GM10847 (cell line): ENCODE data around the gene CAMSAP1.

ENCODE experiments used
- POLR2A ChIP-seq: IDR thresholded peaks from 2 replicates; pipeline ENCODE4 v1.6.1; 2011; ENCODE audit not compliant: insufficient read length; ENCODE audit errors: extremely low read depth

CAMSAP1 gene

GRCh38 chr9:135768516-135769218 lies 138.7 kb downstream of the CAMSAP1 start:
- no peak for TF ChIP-seq POLR2A

DNA sequence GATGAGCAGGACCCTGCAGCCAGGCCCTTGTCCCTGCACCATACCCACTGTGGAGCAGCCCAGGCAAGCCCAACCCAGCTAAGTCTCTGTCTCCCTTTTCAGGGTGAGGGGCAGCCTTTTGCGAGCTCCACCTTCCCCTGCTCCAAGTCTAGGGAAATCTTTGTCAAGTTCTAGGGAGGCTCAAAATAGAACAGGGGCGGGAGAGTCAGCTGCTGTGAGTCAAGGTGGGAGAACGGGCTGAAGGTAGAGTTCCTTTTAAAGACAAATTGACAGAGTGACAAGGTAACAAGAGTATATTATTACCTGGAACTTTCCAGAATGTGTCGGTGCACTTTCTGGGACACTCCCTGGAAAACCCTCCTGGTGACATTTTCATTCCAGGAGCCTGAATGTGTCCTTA lies 140.6 kb downstream of the CAMSAP1 start:
- no peak for TF ChIP-seq POLR2A

- no peak for TF ChIP-seq POLR2A
Observed at GRCh38 chr9:135766251-135766650, 141.1 kb downstream of the CAMSAP1 start.

DNA sequence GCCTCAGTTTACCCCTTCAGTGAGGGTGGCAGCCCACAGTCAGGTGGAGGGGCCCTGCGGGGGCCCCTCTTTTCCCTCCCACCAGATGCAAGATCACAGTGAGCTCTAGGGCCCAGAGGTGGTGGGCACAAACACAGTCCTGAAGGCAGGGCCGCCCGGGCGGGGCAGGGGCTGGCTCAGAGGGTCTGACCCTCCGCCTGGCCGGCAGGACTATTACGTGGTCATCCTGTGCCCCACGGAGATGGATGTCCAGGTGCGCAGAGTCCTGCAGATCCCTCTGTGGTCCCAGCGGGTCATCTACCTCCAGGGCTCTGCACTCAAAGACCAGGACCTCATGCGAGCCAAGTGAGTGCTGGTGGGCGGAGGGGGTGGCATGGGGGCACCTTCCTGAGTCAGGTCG lies 141.9 kb downstream of the CAMSAP1 start:
- TF ChIP-seq POLR2A, result no peak

DNA sequence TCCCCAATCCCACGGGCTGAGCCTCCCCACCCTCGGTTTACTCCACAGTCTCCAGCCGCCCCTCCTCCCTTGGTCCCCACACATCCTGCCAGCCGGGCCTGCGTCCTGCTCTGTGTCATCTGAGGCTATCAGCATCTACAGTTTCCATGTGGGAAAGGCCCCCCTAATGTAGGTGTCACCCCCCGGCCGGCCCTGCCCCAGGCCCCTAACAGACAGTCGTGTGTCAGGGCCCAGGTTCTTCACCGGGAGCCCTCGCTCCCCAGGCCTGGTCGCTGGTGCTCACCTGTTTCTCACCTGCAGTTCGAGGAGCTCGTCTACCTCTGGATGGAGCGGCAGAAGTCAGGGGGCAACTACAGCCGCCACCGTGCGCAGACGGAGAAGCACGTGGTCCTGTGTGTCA lies 142.6 kb downstream of the CAMSAP1 start:
- TF ChIP-seq POLR2A, result no peak

DNA sequence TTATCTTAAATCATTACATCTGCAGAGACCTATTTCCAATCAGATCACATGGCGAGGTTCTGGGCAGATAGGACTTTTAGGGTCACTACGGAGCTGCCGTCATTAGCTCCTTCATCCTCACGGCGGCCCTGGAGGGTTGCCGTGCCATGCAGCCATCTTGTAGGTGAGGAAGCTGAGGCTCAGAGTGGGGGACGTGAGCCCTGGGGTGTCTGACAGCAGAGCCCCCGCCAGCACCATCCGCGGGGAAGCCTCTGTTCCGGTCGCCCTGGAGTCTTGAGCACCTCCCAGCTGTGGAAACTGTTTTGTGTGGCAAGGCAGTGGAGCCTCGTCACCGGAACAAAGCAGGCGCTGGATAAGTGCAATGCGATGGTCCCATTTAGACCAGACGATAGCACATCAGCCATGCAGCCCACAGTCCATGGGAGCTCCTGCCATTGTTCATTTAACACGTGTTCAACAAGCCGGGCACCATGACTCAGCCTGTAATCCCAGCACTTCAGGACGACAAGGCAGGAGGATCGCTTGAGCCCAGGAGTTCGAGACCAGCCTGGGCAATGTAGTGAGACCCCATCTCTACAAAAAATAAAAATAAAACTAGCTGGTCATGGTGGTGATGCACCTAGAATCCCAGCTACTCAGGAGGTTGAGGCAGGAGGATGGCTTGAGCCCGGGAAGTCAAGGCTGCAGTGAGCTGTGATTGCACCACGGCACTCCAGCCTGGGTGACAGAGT lies 143.5 kb downstream of the CAMSAP1 start:
- no peak for TF ChIP-seq POLR2A

DNA sequence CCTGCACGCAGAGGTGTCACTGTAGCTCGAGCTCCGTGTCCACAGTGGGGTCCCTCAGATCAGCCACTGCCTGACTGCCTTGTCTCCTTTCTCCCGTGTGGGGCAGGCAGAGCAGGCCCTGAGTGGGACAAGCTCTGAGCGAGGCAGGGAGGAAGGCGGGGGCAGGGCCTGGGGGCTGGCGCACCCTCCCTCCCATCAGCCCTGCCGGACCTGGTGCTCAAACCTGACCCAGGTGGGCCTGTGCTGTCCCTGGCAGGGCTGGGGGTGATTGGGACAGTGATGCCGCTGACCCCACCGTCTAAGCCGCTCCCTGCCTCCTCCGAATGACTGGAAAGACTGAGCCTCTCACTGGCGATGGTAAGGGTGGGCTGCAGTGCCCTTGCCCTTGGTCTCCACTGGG lies 144.4 kb downstream of the CAMSAP1 start:
- TF ChIP-seq POLR2A, result no peak

DNA sequence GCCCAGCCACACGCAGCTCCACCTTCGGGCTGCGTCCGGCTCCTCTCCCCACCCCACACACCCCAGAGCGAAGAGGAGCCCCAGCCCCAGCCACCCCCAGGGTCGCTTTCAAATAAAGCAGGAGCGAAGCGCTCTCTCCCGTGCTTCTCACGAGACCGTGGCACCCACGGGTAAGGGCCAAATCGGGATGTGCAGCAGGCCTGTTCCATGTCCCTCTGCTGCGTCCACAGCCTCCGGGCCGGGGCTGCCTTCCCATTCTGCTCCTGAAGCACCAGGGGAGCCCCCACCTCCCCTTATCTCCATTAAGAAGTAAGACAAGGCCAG lies 145.5 kb downstream of the CAMSAP1 start:
- TF ChIP-seq POLR2A, result no peak

DNA sequence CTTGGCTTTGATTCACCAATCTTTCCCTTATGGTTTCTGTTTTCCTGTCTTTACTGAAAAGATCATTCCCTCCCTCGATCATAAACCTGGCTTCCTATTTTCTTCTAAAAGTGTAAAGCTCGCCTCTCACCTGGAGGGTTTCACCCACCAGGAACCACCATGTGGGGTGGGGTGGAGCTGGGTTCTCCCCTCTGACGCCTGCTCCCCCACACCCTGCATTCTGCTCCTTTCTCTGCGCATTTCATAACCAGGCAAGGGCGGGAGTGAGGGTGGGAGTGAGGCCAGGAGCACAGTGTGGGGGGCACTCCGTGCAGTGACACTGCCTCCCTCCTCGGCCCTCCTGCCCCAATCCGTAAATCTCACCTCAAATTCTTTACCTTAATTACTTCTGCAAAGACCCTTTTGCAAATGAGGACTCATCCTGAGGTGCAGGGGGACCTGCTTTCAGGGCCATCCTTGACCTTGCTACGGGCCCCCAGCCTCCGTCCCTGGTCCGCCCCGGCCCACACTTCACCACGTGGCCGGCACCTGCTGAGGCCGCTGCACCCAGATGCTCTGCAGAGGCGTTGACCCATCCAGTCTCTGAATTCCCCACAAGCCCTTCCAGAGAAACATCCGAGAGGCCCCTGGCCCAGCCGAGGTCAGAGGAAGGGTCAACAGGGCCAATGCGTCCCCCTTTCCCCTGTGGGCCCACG lies 146.0 kb downstream of the CAMSAP1 start:
- TF ChIP-seq POLR2A, result no peak

DNA sequence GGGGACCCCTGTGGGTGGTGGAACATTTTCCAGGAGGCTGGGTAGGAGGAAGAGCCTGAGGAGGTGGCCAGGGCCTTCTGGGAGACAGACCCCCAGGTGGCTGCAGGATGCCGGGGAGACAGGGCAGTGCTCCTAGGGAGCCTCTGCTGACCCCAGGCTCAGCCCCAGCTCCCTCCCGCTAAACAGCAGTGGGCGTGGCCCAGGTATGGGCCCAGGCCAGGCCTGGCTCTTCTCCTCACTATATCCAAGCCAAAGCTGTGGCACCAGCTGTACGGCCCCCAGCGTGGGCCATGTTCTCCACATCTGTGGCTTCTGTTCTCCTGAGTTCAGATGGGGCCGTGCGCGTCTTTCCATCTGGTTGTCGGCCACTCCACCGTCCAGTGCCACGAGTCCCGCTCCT lies 146.9 kb downstream of the CAMSAP1 start:
- TF ChIP-seq POLR2A, result no peak

DNA sequence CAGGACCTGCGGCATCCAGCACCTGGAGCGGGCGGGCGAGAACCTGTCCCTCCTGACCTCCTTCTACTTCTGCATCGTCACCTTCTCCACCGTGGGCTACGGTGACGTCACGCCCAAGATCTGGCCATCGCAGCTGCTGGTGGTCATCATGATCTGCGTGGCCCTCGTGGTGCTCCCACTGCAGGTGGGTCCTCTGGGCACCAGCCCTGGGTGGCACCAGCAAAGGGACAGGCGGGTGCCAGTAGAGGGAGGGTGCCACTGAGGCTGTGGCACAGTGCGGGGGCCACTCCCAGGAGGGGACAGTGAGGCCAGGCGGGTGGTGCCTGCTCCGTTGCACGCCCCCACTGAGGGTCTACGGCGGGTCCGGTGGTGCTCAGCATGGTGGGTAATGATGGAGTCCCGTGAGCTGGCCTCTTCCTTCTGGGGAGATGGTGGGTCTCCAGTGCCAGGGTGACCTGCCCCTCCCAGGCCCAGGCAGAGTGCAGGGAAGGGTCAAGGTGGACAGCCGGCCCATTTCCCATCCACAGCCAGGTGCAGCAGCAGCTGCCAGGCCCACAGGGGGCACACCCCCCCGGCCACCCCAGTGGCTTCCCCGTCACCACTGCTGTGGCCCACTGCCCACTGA lies 147.6 kb downstream of the CAMSAP1 start:
- TF ChIP-seq POLR2A, result no peak

GRCh38 chr9:135758870-135759269 lies 148.5 kb downstream of the CAMSAP1 start:
- no peak for TF ChIP-seq POLR2A
